ENCODE data around the gene DIPK1C.

The DIPK1C gene

DNA sequence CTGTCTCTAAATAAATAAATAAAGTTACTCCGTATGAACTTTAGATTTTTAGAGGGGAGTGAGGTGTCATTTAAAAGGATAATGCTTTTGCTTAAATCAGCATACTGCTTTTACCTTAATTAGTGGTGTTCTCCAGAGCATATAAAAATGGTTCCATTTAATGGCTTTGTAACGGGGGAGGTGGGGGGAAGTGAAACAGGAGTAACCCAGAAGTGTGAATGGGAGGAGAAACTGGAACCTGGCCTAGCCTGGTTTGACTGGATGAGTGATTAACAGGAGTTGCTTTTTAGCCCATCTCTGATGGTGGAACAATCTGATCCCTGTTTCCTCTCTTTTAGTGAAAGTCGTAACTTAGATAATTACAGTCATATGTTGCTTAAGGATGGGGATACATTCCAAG, 40.7 kb upstream of the DIPK1C start:
- Histone ChIP-seq H3K9ac (ENCODE audit: low read depth in 1 of 2, low read length in 2 of 2) (no peak overlapping the region), H3K27ac (ENCODE audit: low read depth in 2 of 2, low read length in 2 of 2) (no peak overlapping the region), H3K4me3 (ENCODE audit: low read length in 2 of 2) (peak overlapping the region in 1 of 2 donors; percentile 14), H3K9me3 (ENCODE audit: control insufficient read depth in 2 of 2, low read length in 2 of 2) (no peaks in the 10 kb centered on the region), H3K27me3 (ENCODE audit: control insufficient read depth in 2 of 2, insufficient read depth in 2 of 2, low read length in 2 of 2) (no peaks in the 10 kb centered on the region), H3K36me3 (ENCODE audit: control insufficient read depth in 2 of 2, insufficient read depth in 2 of 2, low read length in 2 of 2) (peaks cover 9 to 15% of the 10 kb centered on the region in 2 donors), H3K4me1 (ENCODE audit: control insufficient read depth in 2 of 2, insufficient read depth in 2 of 2, low read length in 2 of 2) (peaks cover 32 to 37% of the 10 kb centered on the region in 2 donors)

DNA sequence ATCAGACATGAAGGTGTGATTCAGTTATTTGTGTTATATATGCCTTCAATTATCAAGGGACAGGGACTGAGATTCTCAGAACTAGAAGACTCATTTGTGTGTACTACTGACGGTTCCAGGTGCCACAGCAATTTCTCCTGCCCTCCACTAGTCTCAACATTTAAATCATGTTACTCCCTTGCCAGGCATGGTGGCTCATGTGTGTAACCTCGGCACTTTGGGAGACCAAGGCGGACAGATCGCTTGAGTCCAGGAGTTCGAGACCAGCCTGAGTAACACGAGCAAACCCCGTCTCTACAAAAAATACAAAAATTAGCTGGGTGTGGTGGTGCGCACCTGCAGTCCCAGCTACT, 40.2 kb upstream of the DIPK1C start:
- Histone ChIP-seq H3K9ac (ENCODE audit: low read depth in 1 of 2, low read length in 2 of 2) (peak overlapping the region; percentile 95 to 97), H3K27ac (ENCODE audit: low read depth in 2 of 2, low read length in 2 of 2) (peak overlapping the region; percentile 91 to 93)

DNA sequence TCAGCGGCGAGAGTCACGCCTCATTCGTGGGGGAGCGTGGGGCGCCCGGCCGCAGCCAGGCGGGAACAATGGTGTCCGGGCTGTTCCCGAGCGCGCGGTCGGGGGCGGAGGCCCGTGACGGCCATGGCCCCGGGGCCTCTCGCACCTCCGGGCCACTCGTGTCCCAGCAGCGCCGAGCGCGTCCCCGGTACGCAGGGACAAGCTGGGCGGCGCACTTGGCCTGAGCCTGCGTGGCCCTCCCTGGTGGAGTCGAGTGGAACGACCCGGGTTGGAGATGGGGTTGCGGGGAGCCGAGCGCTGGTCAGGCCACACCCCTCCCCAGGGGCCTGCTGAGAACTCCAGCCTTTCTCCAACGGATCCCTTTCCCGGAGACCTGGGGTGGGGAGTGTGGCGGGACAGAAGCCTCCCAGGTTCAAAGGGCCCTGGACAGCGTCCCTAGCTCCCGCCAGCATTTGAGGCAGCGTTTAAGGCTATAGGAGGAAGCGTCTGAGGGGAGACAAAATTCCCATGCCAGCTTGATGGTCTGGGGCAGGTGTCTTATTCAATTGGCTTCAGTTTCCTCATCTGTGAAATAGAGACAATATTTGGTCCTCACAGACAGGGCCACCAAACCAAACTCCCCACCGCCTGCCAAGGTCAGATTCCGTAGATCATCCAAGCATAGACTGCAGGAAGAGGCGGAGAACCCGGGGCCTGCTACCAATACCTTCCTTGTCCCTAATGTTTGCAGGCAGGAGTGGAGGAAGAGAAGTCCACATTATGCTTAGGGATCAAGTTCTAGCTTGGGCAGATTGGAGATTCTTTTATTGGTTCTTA, 39.6 kb upstream of the DIPK1C start:
- H3K27me3 ChIP-seq (ENCODE audit: control insufficient read depth in 2 of 2, insufficient read depth in 2 of 2, low read length in 2 of 2) = no peaks in the 10 kb centered on the region
- H3K4me1 ChIP-seq (ENCODE audit: control insufficient read depth in 2 of 2, insufficient read depth in 2 of 2, low read length in 2 of 2) = peaks cover 32 to 37% of the 10 kb centered on the region in 2 donors
- peak overlapping the region; percentile 71 to 87 for H3K4me3 ChIP-seq (ENCODE audit: low read length in 2 of 2)
- H3K9me3 ChIP-seq (ENCODE audit: control insufficient read depth in 2 of 2, low read length in 2 of 2) = no peaks in the 10 kb centered on the region
- peak overlapping the region; percentile 95 to 97 for H3K9ac ChIP-seq (ENCODE audit: low read depth in 1 of 2, low read length in 2 of 2)
- H3K27ac ChIP-seq (ENCODE audit: low read depth in 2 of 2, low read length in 2 of 2) = peak overlapping the region; percentile 91 to 93
- peaks cover 5 to 7% of the 10 kb centered on the region in 2 donors for H3K36me3 ChIP-seq (ENCODE audit: control insufficient read depth in 2 of 2, insufficient read depth in 2 of 2, low read length in 2 of 2)

More for the DNA sequence above, 40.2 kb upstream of the DIPK1C start:
- H3K4me1 ChIP-seq (ENCODE audit: control insufficient read depth in 2 of 2, insufficient read depth in 2 of 2, low read length in 2 of 2) = peaks cover 32 to 37% of the 10 kb centered on the region in 2 donors
- peak overlapping the region; percentile 71 to 87 for H3K4me3 ChIP-seq (ENCODE audit: low read length in 2 of 2)
- H3K27me3 ChIP-seq (ENCODE audit: control insufficient read depth in 2 of 2, insufficient read depth in 2 of 2, low read length in 2 of 2) = no peaks in the 10 kb centered on the region
- peaks cover 5 to 10% of the 10 kb centered on the region in 2 donors for H3K36me3 ChIP-seq (ENCODE audit: control insufficient read depth in 2 of 2, insufficient read depth in 2 of 2, low read length in 2 of 2)
- H3K9me3 ChIP-seq (ENCODE audit: control insufficient read depth in 2 of 2, low read length in 2 of 2) = no peaks in the 10 kb centered on the region

DNA sequence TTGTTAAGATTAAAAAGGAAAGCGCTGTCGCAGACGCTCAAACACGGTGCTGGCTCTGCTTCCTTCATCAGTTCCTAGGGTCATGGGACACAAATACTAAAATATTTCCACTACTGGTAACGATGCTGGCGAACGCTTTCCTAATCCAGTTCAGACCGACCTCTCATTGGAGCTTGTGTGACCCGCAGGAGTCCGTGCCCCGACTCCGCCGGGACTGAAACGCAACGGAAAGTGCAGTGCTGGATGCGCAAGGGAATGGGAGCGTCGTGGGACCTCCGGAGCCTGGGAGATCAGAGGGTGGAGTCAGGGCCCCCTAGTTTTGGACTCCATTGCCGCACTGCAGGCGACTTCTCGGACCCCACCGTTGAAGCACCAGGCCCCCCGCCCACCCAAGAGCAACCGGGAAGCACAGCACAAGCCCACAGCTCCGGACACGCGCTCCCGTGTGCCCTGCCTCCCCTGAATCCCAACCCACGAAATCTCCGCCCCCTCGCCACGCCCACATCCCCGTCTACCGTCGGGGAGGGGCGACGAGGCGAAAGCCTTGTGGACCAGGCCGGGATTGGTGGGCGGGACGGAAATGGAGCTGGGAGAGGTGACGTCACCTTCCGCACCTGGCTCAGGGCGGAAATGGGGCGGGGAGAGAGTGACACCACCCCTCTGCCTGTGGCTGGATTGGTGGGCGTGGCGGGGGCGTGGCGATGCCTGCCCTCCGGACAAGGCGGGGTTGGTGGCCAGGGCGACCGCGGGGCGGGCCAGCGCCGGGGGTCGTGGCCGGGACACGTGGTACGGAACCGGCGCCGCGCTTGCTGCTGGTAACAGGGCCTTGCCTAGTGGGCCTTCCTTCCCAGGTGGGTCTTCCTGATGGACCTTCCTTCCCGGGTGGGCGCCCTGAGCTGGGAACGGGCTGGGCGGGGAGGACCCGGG, 38.7 kb upstream of the DIPK1C start, which contains the start of gene CNDP2:
Gene CNDP2 (plus strand): TSS at position 783 of the 927 bp plus-strand sequence. CDS start 3,611 bp downstream, outside the sequence.
- Histone ChIP-seq H3K9me3 (ENCODE audit: control insufficient read depth in 2 of 2, low read length in 2 of 2) (no peaks in the 10 kb centered on the region), H3K27me3 (ENCODE audit: control insufficient read depth in 2 of 2, insufficient read depth in 2 of 2, low read length in 2 of 2) (no peaks in the 10 kb centered on the region), H3K27ac (ENCODE audit: low read depth in 2 of 2, low read length in 2 of 2) (peak within 1 kb of the TSS; percentile 91 to 93), H3K4me1 (ENCODE audit: control insufficient read depth in 2 of 2, insufficient read depth in 2 of 2, low read length in 2 of 2) (peaks cover 27 to 30% of the 10 kb centered on the region in 2 donors), H3K36me3 (ENCODE audit: control insufficient read depth in 2 of 2, insufficient read depth in 2 of 2, low read length in 2 of 2) (no peaks in the 10 kb centered on the region), H3K4me3 (ENCODE audit: low read length in 2 of 2) (peak within 1 kb of the TSS; percentile 71 to 87), H3K9ac (ENCODE audit: low read depth in 1 of 2, low read length in 2 of 2) (peak within 1 kb of the TSS; percentile 95 to 97)

DNA sequence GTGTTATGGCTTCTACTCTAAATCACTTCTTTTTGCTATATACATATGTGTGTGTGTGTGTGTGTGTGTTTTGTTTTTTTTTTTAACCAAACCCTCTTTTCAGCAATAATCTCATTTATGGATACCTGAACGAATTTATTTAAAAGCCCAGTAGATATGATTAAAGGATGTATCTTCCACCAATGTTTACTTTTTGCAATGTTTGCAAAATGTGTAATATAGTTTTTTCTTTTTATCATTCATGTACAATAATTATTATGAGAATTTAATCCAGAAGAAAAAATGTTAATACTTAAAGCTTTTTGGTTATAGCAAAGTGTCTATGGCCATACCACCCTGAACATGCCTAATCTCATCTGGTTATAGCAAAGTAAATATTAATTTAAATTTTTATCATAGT, 37.4 kb upstream of the DIPK1C start:
- H3K27me3 ChIP-seq (ENCODE audit: control insufficient read depth in 2 of 2, insufficient read depth in 2 of 2, low read length in 2 of 2) = no peaks in the 10 kb centered on the region
- no peaks in the 10 kb centered on the region for H3K36me3 ChIP-seq (ENCODE audit: control insufficient read depth in 2 of 2, insufficient read depth in 2 of 2, low read length in 2 of 2)
- no peak overlapping the region for H3K9ac ChIP-seq (ENCODE audit: low read depth in 1 of 2, low read length in 2 of 2)
- peaks cover 19 to 25% of the 10 kb centered on the region in 2 donors for H3K4me1 ChIP-seq (ENCODE audit: control insufficient read depth in 2 of 2, insufficient read depth in 2 of 2, low read length in 2 of 2)
- no peak overlapping the region for H3K27ac ChIP-seq (ENCODE audit: low read depth in 2 of 2, low read length in 2 of 2)
- H3K4me3 ChIP-seq (ENCODE audit: low read length in 2 of 2) = no peak overlapping the region
- H3K9me3 ChIP-seq (ENCODE audit: control insufficient read depth in 2 of 2, low read length in 2 of 2) = no peaks in the 10 kb centered on the region

DNA sequence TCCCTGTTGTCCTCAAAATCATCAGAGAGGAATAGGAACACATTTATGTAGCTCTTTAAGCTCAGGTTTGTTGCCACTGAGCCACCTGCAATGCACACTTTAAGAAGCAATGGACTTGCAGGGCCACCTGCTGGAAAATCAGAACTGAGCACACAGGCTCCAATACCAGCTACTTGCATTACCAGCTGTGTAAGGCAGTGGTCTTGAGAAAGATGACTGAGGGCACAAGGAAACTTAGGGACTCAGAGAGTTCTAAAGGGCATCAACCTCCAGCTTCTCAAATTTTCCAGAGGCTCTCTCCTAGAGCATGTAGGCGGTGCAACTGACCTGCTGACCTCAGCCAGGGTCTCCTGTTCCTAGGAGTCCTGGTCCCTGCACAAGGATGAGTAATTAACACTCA, 36.6 kb upstream of the DIPK1C start:
- Histone ChIP-seq H3K9me3 (ENCODE audit: control insufficient read depth in 2 of 2, low read length in 2 of 2) (no peaks in the 10 kb centered on the region), H3K27ac (ENCODE audit: low read depth in 2 of 2, low read length in 2 of 2) (no peak overlapping the region), H3K36me3 (ENCODE audit: control insufficient read depth in 2 of 2, insufficient read depth in 2 of 2, low read length in 2 of 2) (no peaks in the 10 kb centered on the region), H3K4me3 (ENCODE audit: low read length in 2 of 2) (no peak overlapping the region), H3K4me1 (ENCODE audit: control insufficient read depth in 2 of 2, insufficient read depth in 2 of 2, low read length in 2 of 2) (peaks cover 14 to 16% of the 10 kb centered on the region in 2 donors), H3K9ac (ENCODE audit: low read depth in 1 of 2, low read length in 2 of 2) (no peak overlapping the region), H3K27me3 (ENCODE audit: control insufficient read depth in 2 of 2, insufficient read depth in 2 of 2, low read length in 2 of 2) (no peaks in the 10 kb centered on the region)

DNA sequence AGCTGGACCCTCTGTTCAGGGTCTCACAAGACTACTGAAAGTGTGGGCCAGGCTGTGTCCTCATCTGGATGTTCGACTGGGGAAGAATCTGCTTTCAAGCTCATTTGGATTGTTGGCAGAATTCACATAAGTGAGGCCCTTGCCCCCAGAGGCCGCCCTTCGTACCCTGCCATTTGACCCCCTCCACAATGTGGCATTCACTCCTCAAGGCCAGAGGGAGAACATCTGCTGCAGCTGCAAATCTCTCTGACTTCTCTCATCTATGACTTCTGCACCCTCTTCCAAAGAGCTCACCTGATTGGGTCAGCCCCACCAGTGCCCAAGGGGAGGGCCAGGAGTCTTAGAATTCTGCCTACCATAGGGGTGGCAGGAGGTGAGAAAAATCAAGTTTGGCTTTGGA, 35.2 kb upstream of the DIPK1C start:
- no peaks in the 10 kb centered on the region for H3K9me3 ChIP-seq (ENCODE audit: control insufficient read depth in 2 of 2, low read length in 2 of 2)
- H3K36me3 ChIP-seq (ENCODE audit: control insufficient read depth in 2 of 2, insufficient read depth in 2 of 2, low read length in 2 of 2) = no peaks in the 10 kb centered on the region
- peaks cover 6 to 8% of the 10 kb centered on the region in 2 donors for H3K4me1 ChIP-seq (ENCODE audit: control insufficient read depth in 2 of 2, insufficient read depth in 2 of 2, low read length in 2 of 2)
- no peak overlapping the region for H3K9ac ChIP-seq (ENCODE audit: low read depth in 1 of 2, low read length in 2 of 2)
- H3K27ac ChIP-seq (ENCODE audit: low read depth in 2 of 2, low read length in 2 of 2) = no peak overlapping the region
- H3K27me3 ChIP-seq (ENCODE audit: control insufficient read depth in 2 of 2, insufficient read depth in 2 of 2, low read length in 2 of 2) = no peaks in the 10 kb centered on the region
- no peak overlapping the region for H3K4me3 ChIP-seq (ENCODE audit: low read length in 2 of 2)

DNA sequence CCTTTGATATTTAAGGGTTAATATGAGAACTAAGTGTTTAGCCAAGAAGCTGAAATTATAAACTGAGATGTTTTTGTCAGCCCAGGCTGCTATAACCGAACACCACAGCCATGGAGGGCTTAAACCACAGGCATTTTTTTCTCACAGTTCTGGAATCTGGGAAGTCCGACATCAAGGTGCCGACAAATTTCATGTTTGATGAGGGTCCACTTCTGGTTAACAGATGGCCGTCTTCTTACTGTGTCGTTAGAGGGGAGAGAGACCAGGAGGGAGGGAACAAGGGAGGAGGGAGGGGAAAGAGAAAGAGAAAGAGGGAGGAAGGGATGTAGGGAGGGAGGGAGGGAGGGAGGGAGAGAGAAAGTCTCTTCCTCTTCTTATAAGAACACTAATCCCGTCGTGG, 32.6 kb upstream of the DIPK1C start:
- H3K4me1 ChIP-seq (ENCODE audit: control insufficient read depth in 2 of 2, insufficient read depth in 2 of 2, low read length in 2 of 2) = peaks cover 2 to 6% of the 10 kb centered on the region in 2 donors
- H3K27ac ChIP-seq (ENCODE audit: low read depth in 2 of 2, low read length in 2 of 2) = no peak overlapping the region
- H3K36me3 ChIP-seq (ENCODE audit: control insufficient read depth in 2 of 2, insufficient read depth in 2 of 2, low read length in 2 of 2) = no peaks in the 10 kb centered on the region
- no peaks in the 10 kb centered on the region for H3K27me3 ChIP-seq (ENCODE audit: control insufficient read depth in 2 of 2, insufficient read depth in 2 of 2, low read length in 2 of 2)
- no peaks in the 10 kb centered on the region for H3K9me3 ChIP-seq (ENCODE audit: control insufficient read depth in 2 of 2, low read length in 2 of 2)
- no peak overlapping the region for H3K4me3 ChIP-seq (ENCODE audit: low read length in 2 of 2)
- no peak overlapping the region for H3K9ac ChIP-seq (ENCODE audit: low read depth in 1 of 2, low read length in 2 of 2)

DNA sequence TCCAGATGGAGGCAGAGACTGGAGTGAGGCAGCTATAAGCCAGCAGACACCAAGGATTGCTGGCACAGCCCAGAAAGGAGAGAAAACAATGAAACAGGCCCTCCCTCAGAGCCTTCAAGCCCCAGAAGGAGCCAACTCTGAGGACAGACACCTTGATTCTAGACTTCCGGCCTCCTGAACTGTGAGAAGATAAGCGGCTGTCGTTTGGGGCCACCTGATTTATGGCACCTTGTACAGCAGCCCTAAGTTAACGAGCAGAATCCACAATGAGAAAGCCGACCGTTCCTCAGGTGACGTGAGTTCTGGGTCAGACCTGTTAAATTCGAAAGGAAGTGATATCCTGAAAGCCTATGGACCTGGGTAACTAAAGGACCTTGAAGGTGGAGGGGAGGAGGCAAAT, 31.8 kb upstream of the DIPK1C start:
- H3K4me1 ChIP-seq (ENCODE audit: control insufficient read depth in 2 of 2, insufficient read depth in 2 of 2, low read length in 2 of 2) = peaks cover 2 to 6% of the 10 kb centered on the region in 2 donors
- H3K9me3 ChIP-seq (ENCODE audit: control insufficient read depth in 2 of 2, low read length in 2 of 2) = no peaks in the 10 kb centered on the region
- no peak overlapping the region for H3K9ac ChIP-seq (ENCODE audit: low read depth in 1 of 2, low read length in 2 of 2)
- H3K27ac ChIP-seq (ENCODE audit: low read depth in 2 of 2, low read length in 2 of 2) = no peak overlapping the region
- H3K4me3 ChIP-seq (ENCODE audit: low read length in 2 of 2) = no peak overlapping the region
- H3K36me3 ChIP-seq (ENCODE audit: control insufficient read depth in 2 of 2, insufficient read depth in 2 of 2, low read length in 2 of 2) = no peaks in the 10 kb centered on the region
- no peaks in the 10 kb centered on the region for H3K27me3 ChIP-seq (ENCODE audit: control insufficient read depth in 2 of 2, insufficient read depth in 2 of 2, low read length in 2 of 2)

DNA sequence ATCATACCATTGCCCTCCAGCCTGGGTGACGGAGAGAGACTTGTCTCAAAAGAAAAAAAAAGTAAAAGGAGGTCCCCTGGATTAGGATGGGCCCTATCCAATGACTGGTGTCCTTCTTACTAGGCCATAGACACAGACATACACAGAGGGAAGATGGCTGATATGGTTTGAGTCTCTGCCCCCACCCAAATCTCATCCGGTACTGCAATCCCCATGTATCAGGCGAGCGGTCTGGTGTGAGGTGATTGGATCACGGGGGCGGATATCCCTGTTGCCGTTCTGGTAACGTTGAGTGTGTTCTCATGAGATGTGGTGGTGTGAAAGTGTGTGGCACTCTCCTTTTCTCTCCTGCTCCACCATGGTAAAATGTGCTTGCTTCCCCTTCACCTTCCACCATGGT, 31.2 kb upstream of the DIPK1C start:
- no peak overlapping the region for H3K27ac ChIP-seq (ENCODE audit: low read depth in 2 of 2, low read length in 2 of 2)
- no peaks in the 10 kb centered on the region for H3K27me3 ChIP-seq (ENCODE audit: control insufficient read depth in 2 of 2, insufficient read depth in 2 of 2, low read length in 2 of 2)
- no peaks in the 10 kb centered on the region for H3K9me3 ChIP-seq (ENCODE audit: control insufficient read depth in 2 of 2, low read length in 2 of 2)

More for the DNA sequence above, 31.2 kb upstream of the DIPK1C start:
- no peak overlapping the region for H3K4me3 ChIP-seq (ENCODE audit: low read length in 2 of 2)
- H3K4me1 ChIP-seq (ENCODE audit: control insufficient read depth in 2 of 2, insufficient read depth in 2 of 2, low read length in 2 of 2) = peaks cover 2 to 6% of the 10 kb centered on the region in 2 donors
- H3K9ac ChIP-seq (ENCODE audit: low read depth in 1 of 2, low read length in 2 of 2) = no peak overlapping the region
- no peaks in the 10 kb centered on the region for H3K36me3 ChIP-seq (ENCODE audit: control insufficient read depth in 2 of 2, insufficient read depth in 2 of 2, low read length in 2 of 2)
